ENCODE measurements around the gene ADCY6. TPM values are rescaled to one million over a fixed set of nuclear protein-coding genes. Genes with fewer than 3 reads are reported as not detected.

ADCY6 gene
- total RNA-seq, 1 experiment from 2014 or later = 21.9 TPM

- POLR2A ChIA-PET = no interaction called here
- intact Hi-C loops (cut with micrococcal nuclease) = no loop called here
- Mint-ChIP-seq H3K36me3 (ENCODE audit: insufficient read depth, unreplicated experiment) (peaks cover 47% of the 10 kb centered on the region), H3K27ac (ENCODE audit: low read depth, unreplicated experiment) (no peak overlapping the region), H3K4me1 (ENCODE audit: insufficient read depth, unreplicated experiment) (no peaks in the 10 kb centered on the region), H3K4me3 (ENCODE audit: unreplicated experiment) (no peak overlapping the region), H3K9me3 (ENCODE audit: unreplicated experiment) (no peaks in the 10 kb centered on the region), H3K27me3 (ENCODE audit: insufficient read depth, unreplicated experiment) (no peaks in the 10 kb centered on the region)
- no TSS peak for BruUV-seq (replicated peaks)
- no peak for DNase-seq (ENCODE audit: unreplicated experiment)
- CTCF ChIA-PET = interaction anchor here (1.5 kb wide), 1 partner anchor 24 kb away, joined by 4 read pairs; no protein-coding TSS in a partner anchor
- no peak for TF ChIP-seq CTCF (IDR thresholded peaks at IDR 0.05; ENCODE audit: unreplicated experiment)
Observed at GRCh38 chr12:48770756-48771155, 18.1 kb downstream of the ADCY6 start.

GRCh38 chr12:48768736-48769135, 20.2 kb downstream of the ADCY6 start:
- Mint-ChIP-seq H3K4me3 (ENCODE audit: unreplicated experiment) (no peak overlapping the region), H3K9me3 (ENCODE audit: unreplicated experiment) (no peaks in the 10 kb centered on the region), H3K4me1 (ENCODE audit: insufficient read depth, unreplicated experiment) (no peaks in the 10 kb centered on the region), H3K27ac (ENCODE audit: low read depth, unreplicated experiment) (no peak overlapping the region), H3K36me3 (ENCODE audit: insufficient read depth, unreplicated experiment) (peaks cover 49% of the 10 kb centered on the region), H3K27me3 (ENCODE audit: insufficient read depth, unreplicated experiment) (no peaks in the 10 kb centered on the region)
- intact Hi-C loops (cut with micrococcal nuclease) = no loop called here
- ChIA-PET CTCF (interaction anchor here (0.6 to 5.3 kb wide), 4 partner anchors 16 to 1343 kb away, joined by 3 to 30 read pairs (median 5); partner anchors contain the start of gene COX14), POLR2A (no interaction called here)
- BruUV-seq (replicated peaks) = no TSS peak
- TF ChIP-seq CTCF (IDR thresholded peaks at IDR 0.05; ENCODE audit: unreplicated experiment) = no peak
- DNase-seq (ENCODE audit: unreplicated experiment) = no peak

- Mint-ChIP-seq H3K4me3 (ENCODE audit: unreplicated experiment) (no peak overlapping the region), H3K27ac (ENCODE audit: low read depth, unreplicated experiment) (no peak overlapping the region), H3K27me3 (ENCODE audit: insufficient read depth, unreplicated experiment) (no peaks in the 10 kb centered on the region), H3K36me3 (ENCODE audit: insufficient read depth, unreplicated experiment) (peaks cover 49% of the 10 kb centered on the region), H3K9me3 (ENCODE audit: unreplicated experiment) (no peaks in the 10 kb centered on the region), H3K4me1 (ENCODE audit: insufficient read depth, unreplicated experiment) (no peaks in the 10 kb centered on the region)
- DNase-seq (ENCODE audit: unreplicated experiment) = no peak
- POLR2A ChIA-PET = no interaction called here
- intact Hi-C loops (cut with micrococcal nuclease) = no loop called here
- CTCF ChIA-PET = interaction anchor here (1.1 to 5.3 kb wide), 3 partner anchors 15 to 28 kb away, joined by 3 to 30 read pairs (median 7); no protein-coding TSS in a partner anchor
- BruUV-seq (replicated peaks) = no TSS peak
- no peak for TF ChIP-seq CTCF (IDR thresholded peaks at IDR 0.05; ENCODE audit: unreplicated experiment)
Observed at GRCh38 chr12:48768147-48768546, 20.7 kb downstream of the ADCY6 start.

GRCh38 chr12:48767521-48767920, 21.4 kb downstream of the ADCY6 start:
- H3K4me1 Mint-ChIP-seq (ENCODE audit: insufficient read depth, unreplicated experiment) = no peaks in the 10 kb centered on the region
- H3K27ac Mint-ChIP-seq (ENCODE audit: low read depth, unreplicated experiment) = no peak overlapping the region
- no peak for DNase-seq (ENCODE audit: unreplicated experiment)
- ChIA-PET POLR2A (no interaction called here), CTCF (interaction anchor here (0.6 to 5.3 kb wide), 4 partner anchors 14 to 34 kb away, joined by 3 to 30 read pairs (median 5); no protein-coding TSS in a partner anchor)
- intact Hi-C loops (cut with micrococcal nuclease) = no loop called here
- no TSS peak for BruUV-seq (replicated peaks)
- H3K27me3 Mint-ChIP-seq (ENCODE audit: insufficient read depth, unreplicated experiment) = no peaks in the 10 kb centered on the region
- peaks cover 49% of the 10 kb centered on the region for H3K36me3 Mint-ChIP-seq (ENCODE audit: insufficient read depth, unreplicated experiment)
- H3K4me3 Mint-ChIP-seq (ENCODE audit: unreplicated experiment) = no peak overlapping the region
- no peaks in the 10 kb centered on the region for H3K9me3 Mint-ChIP-seq (ENCODE audit: unreplicated experiment)
- no peak for TF ChIP-seq CTCF (IDR thresholded peaks at IDR 0.05; ENCODE audit: unreplicated experiment)

All from MCF 10A (cell line).